Loucy (cell line): ENCODE results near the gene NONO.

Experiments
- CTCF ChIP-seq: fragments of 200-600 bp; sonication (generic); conservative IDR thresholded peaks from 2 replicates; pipeline ENCODE4 v1.5.1; 2014; ENCODE audit warnings: mild to moderate bottlenecking, antibody characterized with exemption, low read length
- EZH2phosphoT487 ChIP-seq: fragments of 200-600 bp; IDR thresholded peaks from 2 replicates; pipeline ENCODE4 v1.6.1; 2018; ENCODE audit warnings: antibody characterized with exemption, mild to moderate bottlenecking, moderate library complexity, borderline replicate concordance

GRCh38 chrX:71254092-71254963 is 29.1 kb upstream of the NONO start, which contains the start of gene ZMYM3:
- no peak for TF ChIP-seq CTCF
- no peak for TF ChIP-seq EZH2phosphoT487
